Right lobe of liver (tissue), 6 donors: ENCODE measurements around the gene SIL1. TPM values are rescaled to one million over a fixed set of nuclear protein-coding genes. Genes with fewer than 3 reads are reported as not detected.
A peak's percentile ranks its signal among the peaks of the same experiment; 100 is the strongest.

ENCODE experiments used
- ATAC-seq, 4 donors: fragments of 200-7000 bp; cut with Tn5 transposase; one replicate each; pipeline ENCODE4 v1.9.1; 2020; ENCODE audit warnings: mild to moderate bottlenecking in 4 of 4, moderate library complexity in 4 of 4
- DNase-seq, 3 donors: peaks; one replicate each; pipeline ENCODE4 v3.0.0-alpha.2; 2020
- H3K27ac ChIP-seq, 3 donors: fragments of 200-600 bp; one replicate each; pipeline ENCODE4 v1.8.0; 2022
- H3K27me3 ChIP-seq, 2 donors: fragments of 200-600 bp; one replicate each; pipeline ENCODE4 v1.8.0; 2022
- H3K36me3 ChIP-seq, 4 donors: fragments of 200-600 bp; sonication (generic) in 1 of 4; one replicate each; pipeline versions ENCODE4 v1.5.1 to v1.8.0; 2017 to 2022; ENCODE audit warnings: control low read depth in 1 of 4
- H3K4me1 ChIP-seq, 4 donors: fragments of 200-600 bp; sonication (generic) in 1 of 4; one replicate each; pipeline versions ENCODE4 v1.5.1 to v1.8.0; 2017 to 2022; ENCODE audit warnings: control low read depth in 1 of 4
- H3K4me3 ChIP-seq, 3 donors: fragments of 200-600 bp; one replicate each; pipeline ENCODE4 v1.8.0; 2022
- H3K9me3 ChIP-seq, 4 donors: fragments of 200-600 bp; sonication (generic) in 1 of 4; one replicate each; pipeline versions ENCODE4 v1.5.1 to v1.8.0; 2017 to 2022; ENCODE audit warnings: control low read depth in 1 of 4
- POLR2A ChIP-seq: fragments of 450-650 bp; IDR thresholded peaks from one replicate; pipeline ENCODE4 v1.6.1; 2017; ENCODE audit warnings: antibody characterized with exemption, mild to moderate bottlenecking
- WGBS: methylation state at CpG from one replicate; pipeline ENCODE4 v1.1.6; 2018; ENCODE audit warnings: low coverage, low lambda C conversion rate; ENCODE audit not compliant: insufficient coverage; ENCODE audit errors: missing lambda C conversion rate; 5-methylcytosine and 5-hydroxymethylcytosine counted together
- intact Hi-C, 2 donors: fragments of 100-400 bp; cut with DNase I; formaldehyde crosslinking; loops; one replicate each; pipeline versions ENCODE4 v1.11.2 to v1.14.1; 2022
- total RNA-seq, 6 experiments: library from RNA; depleted of rRNA in 2 of 6; stranded (reverse); fragments of >200 nt in 2 of 6; fragmentation: NEBNext Ultra II Directional in 3 of 6; extraction: Animal tissue kit (Norgen Biotek cat#: 25700) in 3 of 6; gene quantifications; one replicate each; pipeline versions ENCODE4 v1.1.0 to v1.2.4, GENCODE V29; 2016 to 2023
- TF ChIP-seq, protein P1 (sequence below), 4 donors: fragments of 200-600 bp in 3 of 4; fragments of 450-650 bp in 1 of 4; IDR thresholded peaks; one replicate each; pipeline versions ENCODE4 v1.5.1 to v1.8.0; 2016 to 2022; ENCODE audit warnings: antibody characterized with exemption in 4 of 4, mild to moderate bottlenecking in 2 of 4
- donor health status: DM: no; HTN: yes; CAD: no.
- donor health status: DM: no; HTN: no; CAD: no.
- donor health status: DM: no; HTN: no; CAD: no.
- donor health status: DM: no; HTN: yes; CAD: no.
- donor health status: DM: no; HTN: yes; CAD: no.

SIL1 gene
- total RNA-seq, 6 experiments from 2014 or later = 57.6 to 94.9 (median 67.0) TPM

- H3K4me3 ChIP-seq = no peak overlapping the region
- no peaks in the 10 kb centered on the region for H3K9me3 ChIP-seq
- intact Hi-C loops = no loop called here
- TF ChIP-seq, protein P1, sequence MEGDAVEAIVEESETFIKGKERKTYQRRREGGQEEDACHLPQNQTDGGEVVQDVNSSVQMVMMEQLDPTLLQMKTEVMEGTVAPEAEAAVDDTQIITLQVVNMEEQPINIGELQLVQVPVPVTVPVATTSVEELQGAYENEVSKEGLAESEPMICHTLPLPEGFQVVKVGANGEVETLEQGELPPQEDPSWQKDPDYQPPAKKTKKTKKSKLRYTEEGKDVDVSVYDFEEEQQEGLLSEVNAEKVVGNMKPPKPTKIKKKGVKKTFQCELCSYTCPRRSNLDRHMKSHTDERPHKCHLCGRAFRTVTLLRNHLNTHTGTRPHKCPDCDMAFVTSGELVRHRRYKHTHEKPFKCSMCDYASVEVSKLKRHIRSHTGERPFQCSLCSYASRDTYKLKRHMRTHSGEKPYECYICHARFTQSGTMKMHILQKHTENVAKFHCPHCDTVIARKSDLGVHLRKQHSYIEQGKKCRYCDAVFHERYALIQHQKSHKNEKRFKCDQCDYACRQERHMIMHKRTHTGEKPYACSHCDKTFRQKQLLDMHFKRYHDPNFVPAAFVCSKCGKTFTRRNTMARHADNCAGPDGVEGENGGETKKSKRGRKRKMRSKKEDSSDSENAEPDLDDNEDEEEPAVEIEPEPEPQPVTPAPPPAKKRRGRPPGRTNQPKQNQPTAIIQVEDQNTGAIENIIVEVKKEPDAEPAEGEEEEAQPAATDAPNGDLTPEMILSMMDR (IDR thresholded peaks at IDR 0.05) = no peak
- no peak for TF ChIP-seq POLR2A
- H3K27me3 ChIP-seq = no peaks in the 10 kb centered on the region
- ATAC-seq = peak in 2 of 4 donors; percentile 4 to 11
- no peaks in the 10 kb centered on the region for H3K4me1 ChIP-seq
- H3K27ac ChIP-seq = no peak overlapping the region
- peaks cover 0 to 15% (median 6%) of the 10 kb centered on the region in 4 donors for H3K36me3 ChIP-seq
- WGBS = 100% methylated on average over 3 of the region's 6 CpGs
- no peak for DNase-seq
Measured at GRCh38 chr5:138943599-138944173, 254.5 kb downstream of the SIL1 start.

GRCh38 chr5:138942861-138943260 is 255.3 kb downstream of the SIL1 start:
- ATAC-seq (no peak), DNase-seq (no peak)
- intact Hi-C loops = no loop called here
- no peaks in the 10 kb centered on the region for H3K9me3 ChIP-seq
- 93% methylated on average over 3 of the region's 3 CpGs for WGBS
- TF ChIP-seq, protein P1 (IDR thresholded peaks at IDR 0.05) = no peak
- no peak for TF ChIP-seq POLR2A
- H3K4me3 ChIP-seq = no peak overlapping the region
- peaks cover 0 to 3% (median 0%) of the 10 kb centered on the region in 4 donors for H3K4me1 ChIP-seq
- peaks cover 0 to 15% (median 6%) of the 10 kb centered on the region in 4 donors for H3K36me3 ChIP-seq
- no peaks in the 10 kb centered on the region for H3K27me3 ChIP-seq
- H3K27ac ChIP-seq = no peak overlapping the region

- intact Hi-C loops = no loop called here
- 100% methylated on average over 2 of the region's 2 CpGs for WGBS
Measured at GRCh38 chr5:138942066-138942465, 256.1 kb downstream of the SIL1 start.

GRCh38 chr5:138938526-138938925 is 259.6 kb downstream of the SIL1 start:
- Histone ChIP-seq H3K4me1 (peaks cover 0 to 3% (median 0%) of the 10 kb centered on the region in 4 donors), H3K36me3 (peaks cover 0 to 9% (median under 1%) of the 10 kb centered on the region in 4 donors), H3K27me3 (no peaks in the 10 kb centered on the region), H3K9me3 (no peaks in the 10 kb centered on the region), H3K4me3 (no peak overlapping the region), H3K27ac (no peak overlapping the region)
- no peak for DNase-seq
- peak in 1 of 4 donors; percentile 50 for ATAC-seq
- TF ChIP-seq, protein P1 (IDR thresholded peaks at IDR 0.05) = no peak
- no peak for TF ChIP-seq POLR2A
- 58% methylated on average over 5 of the region's 5 CpGs for WGBS
- intact Hi-C loops = no loop called here

More at GRCh38 chr5:138942066-138942465, 256.1 kb downstream of the SIL1 start:
- Histone ChIP-seq H3K36me3 (peaks cover 0 to 8% (median 4%) of the 10 kb centered on the region in 4 donors), H3K4me1 (peaks cover 0 to 3% (median 0%) of the 10 kb centered on the region in 4 donors), H3K9me3 (no peaks in the 10 kb centered on the region), H3K27me3 (no peaks in the 10 kb centered on the region), H3K4me3 (no peak overlapping the region), H3K27ac (no peak overlapping the region)
- TF ChIP-seq POLR2A = no peak
- TF ChIP-seq, protein P1 (IDR thresholded peaks at IDR 0.05) = no peak
- no peak for DNase-seq
- no peak for ATAC-seq
